Activated T-cell treated with anti-CD3 and anti-CD28 coated beads for 1 hour (primary cell): ENCODE results near the gene IQCE.
A peak's percentile ranks its signal among the peaks of the same experiment; 100 is the strongest.
"Not testable (repeated sequence)": the region's sequence is repeated elsewhere in the genome, so short reads cannot be mapped to it uniquely, and the experiment has no call there.

ENCODE experiments used
- DNase-seq: peaks from one replicate; pipeline ENCODE4 v3.0.0-alpha.2; 2020; ENCODE audit warnings: low read depth

Gene IQCE

GRCh38 chr7:2555121-2556052 is 3.4 kb upstream of the IQCE start, which contains the start of gene BRAT1:
TSS of gene BRAT1 (minus strand) at chr7:2555524. CDS start at chr7:2554431, 1,093 bp downstream.
- DNase-seq = peak; percentile 96

GRCh38 chr7:2559283-2559950 is 638 bp downstream of the IQCE start:
- DNase-seq = no peak

- not testable (repeated sequence) for DNase-seq
Observed at GRCh38 chr7:2563955-2564354, 5.2 kb downstream of the IQCE start.

GRCh38 chr7:2564970-2565540 is 6.3 kb downstream of the IQCE start:
- DNase-seq = no peak

- no peak for DNase-seq
Observed at GRCh38 chr7:2566348-2566889, 7.6 kb downstream of the IQCE start.

GRCh38 chr7:2566890-2567678 is 8.3 kb downstream of the IQCE start:
- no peak for DNase-seq

GRCh38 chr7:2567679-2568278 is 9.0 kb downstream of the IQCE start:
- DNase-seq = no peak

GRCh38 chr7:2568521-2569223 is 9.9 kb downstream of the IQCE start:
- DNase-seq = no peak

GRCh38 chr7:2569421-2569820 is 10.6 kb downstream of the IQCE start:
- DNase-seq = no peak

- DNase-seq = no peak
Observed at GRCh38 chr7:2570021-2570420, 11.2 kb downstream of the IQCE start.

- no peak for DNase-seq
Observed at GRCh38 chr7:2571409-2571808, 12.6 kb downstream of the IQCE start.

GRCh38 chr7:2572101-2572842 is 13.5 kb downstream of the IQCE start:
- no peak for DNase-seq

GRCh38 chr7:2573761-2574160 is 15.0 kb downstream of the IQCE start:
- DNase-seq = no peak

GRCh38 chr7:2575046-2575732 is 16.4 kb downstream of the IQCE start:
- no peak for DNase-seq

GRCh38 chr7:2575733-2576340 is 17.1 kb downstream of the IQCE start:
- DNase-seq = no peak

GRCh38 chr7:2576742-2577491 is 18.1 kb downstream of the IQCE start:
- DNase-seq = no peak

GRCh38 chr7:2577914-2578680 is 19.3 kb downstream of the IQCE start:
- no peak for DNase-seq
